Choroid plexus epithelial cell (primary cell): ENCODE measurements around the gene ACAT1.
"Not testable (repeated sequence)": the region's sequence is repeated elsewhere in the genome, so short reads cannot be mapped to it uniquely, and the experiment has no call there.

Source experiments
- DNase-seq: peaks from one replicate; pipeline ENCODE4 v3.0.0-alpha.2; 2010; ENCODE audit warnings: low read depth
- H3K4me3 ChIP-seq: 2 replicates; pipeline ENCODE4 v1.5.1; 2011; ENCODE audit warnings: low read depth, mild to moderate bottlenecking, control low read depth, low read length, moderate library complexity
- TF ChIP-seq, protein P1 (sequence below): conservative IDR thresholded peaks from 2 replicates; pipeline ENCODE4 v1.5.1; 2011; ENCODE audit warnings: low read depth, mild to moderate bottlenecking, control low read depth, inconsistent platforms, low read length, moderate library complexity

ACAT1 gene

GRCh38 chr11:108144615-108145014 lies 23.2 kb downstream of the ACAT1 start:
- no peak for DNase-seq
- H3K4me3 ChIP-seq = no peak overlapping the region
- TF ChIP-seq, protein P1, sequence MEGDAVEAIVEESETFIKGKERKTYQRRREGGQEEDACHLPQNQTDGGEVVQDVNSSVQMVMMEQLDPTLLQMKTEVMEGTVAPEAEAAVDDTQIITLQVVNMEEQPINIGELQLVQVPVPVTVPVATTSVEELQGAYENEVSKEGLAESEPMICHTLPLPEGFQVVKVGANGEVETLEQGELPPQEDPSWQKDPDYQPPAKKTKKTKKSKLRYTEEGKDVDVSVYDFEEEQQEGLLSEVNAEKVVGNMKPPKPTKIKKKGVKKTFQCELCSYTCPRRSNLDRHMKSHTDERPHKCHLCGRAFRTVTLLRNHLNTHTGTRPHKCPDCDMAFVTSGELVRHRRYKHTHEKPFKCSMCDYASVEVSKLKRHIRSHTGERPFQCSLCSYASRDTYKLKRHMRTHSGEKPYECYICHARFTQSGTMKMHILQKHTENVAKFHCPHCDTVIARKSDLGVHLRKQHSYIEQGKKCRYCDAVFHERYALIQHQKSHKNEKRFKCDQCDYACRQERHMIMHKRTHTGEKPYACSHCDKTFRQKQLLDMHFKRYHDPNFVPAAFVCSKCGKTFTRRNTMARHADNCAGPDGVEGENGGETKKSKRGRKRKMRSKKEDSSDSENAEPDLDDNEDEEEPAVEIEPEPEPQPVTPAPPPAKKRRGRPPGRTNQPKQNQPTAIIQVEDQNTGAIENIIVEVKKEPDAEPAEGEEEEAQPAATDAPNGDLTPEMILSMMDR = no peak

DNA sequence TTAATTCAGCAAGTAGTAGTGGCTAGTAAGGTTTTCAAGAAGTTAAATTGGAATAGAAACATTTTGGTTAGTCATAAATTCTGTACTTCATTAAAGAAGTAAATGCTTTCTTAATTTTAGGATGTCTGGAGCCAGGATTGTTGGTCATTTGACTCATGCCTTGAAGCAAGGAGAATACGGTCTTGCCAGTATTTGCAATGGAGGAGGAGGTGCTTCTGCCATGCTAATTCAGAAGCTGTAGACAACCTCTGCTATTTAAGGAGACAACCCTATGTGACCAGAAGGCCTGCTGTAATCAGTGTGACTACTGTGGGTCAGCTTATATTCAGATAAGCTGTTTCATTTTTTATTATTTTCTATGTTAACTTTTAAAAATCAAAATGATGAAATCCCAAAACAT lies 25.8 kb downstream of the ACAT1 start:
- H3K4me3 ChIP-seq = no peak overlapping the region
- DNase-seq = no peak
- TF ChIP-seq, protein P1 = no peak

DNA sequence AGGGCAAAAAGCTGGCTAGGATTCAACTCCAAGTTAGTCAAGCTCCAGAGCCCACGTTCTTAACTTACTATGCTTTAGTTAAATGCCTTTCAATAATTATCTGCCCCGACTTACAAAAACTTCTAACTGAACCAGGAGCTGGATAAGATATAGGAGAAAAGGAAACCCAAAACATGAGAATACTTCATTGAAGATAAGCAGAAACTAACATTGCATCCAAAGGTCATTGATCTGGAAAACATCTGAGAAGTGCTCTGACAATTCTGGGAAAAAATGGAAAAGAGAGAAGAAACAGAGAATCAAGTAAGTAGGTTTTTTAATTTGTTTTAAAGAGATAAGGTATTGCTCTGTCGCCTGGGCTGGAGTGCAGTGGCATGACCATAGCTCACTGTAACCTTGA lies 27.2 kb downstream of the ACAT1 start:
- H3K4me3 ChIP-seq = no peak overlapping the region
- TF ChIP-seq, protein P1 = no peak
- DNase-seq = no peak

- DNase-seq = no peak
- TF ChIP-seq, protein P1 = no peak
- H3K4me3 ChIP-seq = no peak overlapping the region
These were observed 33.2 kb downstream of the ACAT1 start for GRCh38 chr11:108154591-108154990.

DNA sequence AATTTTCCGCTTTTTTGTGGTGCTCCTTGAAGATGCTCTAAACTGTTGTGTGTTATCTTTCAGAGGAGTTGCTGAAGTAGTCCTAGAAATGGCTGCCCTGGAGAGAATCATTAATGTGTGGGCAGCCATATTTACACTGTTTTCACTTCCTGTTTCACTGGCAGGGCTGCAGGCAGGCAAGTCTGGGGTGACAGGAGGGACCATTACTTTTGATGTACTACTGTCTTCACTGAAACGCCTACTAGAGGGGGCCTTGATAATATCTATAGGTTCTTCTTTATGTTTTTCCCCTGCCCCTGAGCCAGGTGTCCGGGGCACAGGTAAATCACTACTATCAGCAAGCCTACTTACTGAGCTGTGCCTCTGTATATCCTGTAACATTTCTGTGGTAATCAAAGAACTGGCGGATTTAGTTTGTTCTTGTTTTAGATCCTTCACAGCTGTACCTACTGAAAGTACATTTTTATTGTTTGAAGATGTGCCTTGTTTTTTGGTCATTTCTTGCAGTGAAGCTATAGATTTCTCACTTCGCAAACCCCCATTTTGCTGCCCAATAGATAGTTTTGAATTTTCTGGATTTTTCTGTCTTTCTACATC lies 39.7 kb downstream of the ACAT1 start:
- no peak for DNase-seq

DNA sequence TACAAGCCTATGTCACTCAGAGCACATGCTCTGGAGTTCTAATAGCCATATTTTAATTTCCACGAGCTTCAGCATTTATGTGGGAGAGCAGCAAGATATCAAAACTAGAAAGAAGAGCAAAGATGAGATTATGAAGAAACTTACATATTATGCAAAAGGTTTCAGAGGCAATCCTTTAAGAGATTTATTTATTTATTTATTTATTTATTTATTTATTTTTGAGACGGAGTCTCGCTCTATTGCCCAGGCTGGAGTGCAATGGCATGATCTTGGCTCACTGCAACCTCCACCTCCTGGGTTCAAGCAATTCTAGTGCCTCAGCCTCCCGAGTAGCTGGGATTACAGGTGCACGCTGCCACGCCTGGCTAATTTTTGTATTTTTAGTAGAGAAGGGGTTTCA lies 41.5 kb downstream of the ACAT1 start:
- H3K4me3 ChIP-seq, DNase-seq: not testable (repeated sequence)

More for the DNA sequence above, 39.7 kb downstream of the ACAT1 start:
- TF ChIP-seq, protein P1 = no peak
- H3K4me3 ChIP-seq = no peak overlapping the region

DNA sequence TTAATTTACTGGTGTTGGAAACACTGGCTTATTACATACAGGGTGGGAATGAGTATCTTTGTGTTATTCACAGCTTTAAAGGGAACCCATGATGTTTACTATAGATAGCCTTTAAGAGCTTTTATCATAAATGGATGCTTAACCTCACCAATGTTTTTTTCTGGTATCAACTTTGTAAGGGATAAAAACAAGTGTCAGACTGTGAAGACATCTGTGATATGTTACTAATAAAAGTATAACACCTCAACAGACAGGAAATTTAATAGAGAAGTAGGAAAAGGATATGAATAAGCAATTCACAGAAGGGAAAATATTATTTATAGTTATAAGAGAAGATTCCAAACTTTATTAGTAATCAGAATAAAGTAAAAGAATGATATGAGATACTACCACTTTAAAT lies 46.3 kb downstream of the ACAT1 start:
- DNase-seq = no peak
- TF ChIP-seq, protein P1 = no peak
- no peak overlapping the region for H3K4me3 ChIP-seq
